A549 (cell line): Measurements from ENCODE around the gene UBXN2A. TPM values are rescaled to one million over a fixed set of nuclear protein-coding genes. Genes with fewer than 3 reads are reported as not detected.

Source experiments
- ATAC-seq, 2 experiments: fragments of 200-7000 bp in 1 of 2; fragments of >200 bp in 1 of 2; cut with Nextera tagmentation in 1 of 2; cut with Tn5 transposase in 1 of 2; 3 replicates each; pipeline versions ENCODE4 v1.8.0 to v1.9.1; 2018 to 2020; ENCODE audit warnings: mild to moderate bottlenecking in 1 of 2, moderate library complexity in 1 of 2
- CTCF ChIA-PET: fragments of 300-600 bp; sonication (Branson Sonifier 250); formaldehyde crosslinking; extraction: SDS; loops from one replicate; lab custom pipeline; 2021; ENCODE audit warnings: antibody characterized with exemption, inconsistent platforms; lab: Yijun Ruan, JAX
- POLR2A ChIA-PET: fragments of 350-600 bp; formaldehyde crosslinking; extraction: SDS; loops from one replicate; lab custom pipeline; 2021; ENCODE audit warnings: antibody characterized with exemption, inconsistent platforms; lab: Yijun Ruan, JAX
- DNase-seq, 2 experiments: peaks; one replicate each; pipeline versions ENCODE4 v3.0.0 to v3.0.0-alpha.2; 2011 to 2016; ENCODE audit warnings: low read depth in 1 of 2, low spot score in 1 of 2
- FAIRE-seq: peaks from 2 replicates; lab custom pipeline; 2011; peaks lifted over from hg19 to GRCh38; lab: Jason Lieb, UNC
- H3K27ac ChIP-seq, 2 experiments: fragments of >200 bp; sonication (Bioruptor Twin); formaldehyde crosslinking; 3 replicates each; pipeline ENCODE4 v1.5.1; 2016 to 2017
- H3K4me1 ChIP-seq: fragments of >200 bp; sonication (Bioruptor Twin); formaldehyde crosslinking; 3 replicates; pipeline ENCODE4 v1.6.1; 2016
- H3K4me2 ChIP-seq: fragments of >200 bp; sonication (Bioruptor Twin); formaldehyde crosslinking; 3 replicates; pipeline ENCODE4 v1.6.1; 2016
- H3K4me3 ChIP-seq: fragments of >200 bp; sonication (Bioruptor Twin); formaldehyde crosslinking; 3 replicates; pipeline ENCODE4 v1.5.1; 2016
- H3K9me3 ChIP-seq: fragments of >200 bp; sonication (Bioruptor Twin); formaldehyde crosslinking; 3 replicates; pipeline ENCODE4 v1.6.1; 2016
- BCL3 ChIP-seq: fragments of >200 bp; sonication (Bioruptor Twin); formaldehyde crosslinking; IDR thresholded peaks from 3 replicates; pipeline ENCODE4 v1.6.1; 2016
- BHLHE40 ChIP-seq: IDR thresholded peaks from 2 replicates; pipeline ENCODE4 v1.6.1; 2012; ENCODE audit warnings: low read depth, low read length, inconsistent platforms
- EHF ChIP-seq: fragments of 250-450 bp; sonication (Bioruptor Pico); IDR thresholded peaks from 2 replicates; pipeline ENCODE4 v1.5.0; 2020; ENCODE audit warnings: mild to moderate bottlenecking
- ESRRA ChIP-seq: fragments of 150-350 bp; IDR thresholded peaks from 2 replicates; pipeline ENCODE4 v1.6.1; 2014; ENCODE audit warnings: mild to moderate bottlenecking, low read length, borderline replicate concordance
- FOSB ChIP-seq: fragments of 250-450 bp; sonication (Bioruptor Pico); IDR thresholded peaks from 2 replicates; pipeline ENCODE4 v1.5.0; 2020; ENCODE audit warnings: mild to moderate bottlenecking, moderate library complexity
- GATA3 ChIP-seq: IDR thresholded peaks from 2 replicates; pipeline ENCODE4 v1.6.1; 2012; ENCODE audit warnings: borderline replicate concordance
- HDAC2 ChIP-seq: fragments of 200-600 bp; sonication (generic); IDR thresholded peaks from 2 replicates; pipeline ENCODE4 v1.6.1; 2016
- HES2 ChIP-seq: fragments of >200 bp; sonication (Bioruptor Twin); formaldehyde crosslinking; IDR thresholded peaks from 2 replicates; pipeline ENCODE4 v1.6.1; 2016
- HMGXB4 ChIP-seq: fragments of 250-450 bp; sonication (Bioruptor Pico); IDR thresholded peaks from 2 replicates; pipeline ENCODE4 v1.5.0; 2021; ENCODE audit warnings: mild to moderate bottlenecking, moderate library complexity, borderline replicate concordance
- HOXA7 ChIP-seq: fragments of 250-450 bp; sonication (Bioruptor Pico); IDR thresholded peaks from 2 replicates; pipeline ENCODE4 v1.5.0; 2020; ENCODE audit warnings: mild to moderate bottlenecking, moderate library complexity
- HOXB5 ChIP-seq: fragments of 250-450 bp; sonication (Bioruptor Pico); IDR thresholded peaks from 2 replicates; pipeline ENCODE4 v1.5.0; 2020; ENCODE audit warnings: mild to moderate bottlenecking, moderate library complexity
- KDM1A ChIP-seq: fragments of 200-600 bp; sonication (generic); IDR thresholded peaks from 2 replicates; pipeline ENCODE4 v1.6.1; 2016; ENCODE audit warnings: low read depth, mild to moderate bottlenecking
- KDM5A ChIP-seq: fragments of 200-600 bp; sonication (generic); IDR thresholded peaks from 2 replicates; pipeline ENCODE4 v1.6.1; 2016; ENCODE audit warnings: antibody characterized with exemption, mild to moderate bottlenecking
- MAFK ChIP-seq: fragments of 450-650 bp; IDR thresholded peaks from 2 replicates; pipeline ENCODE4 v1.6.1; 2014; ENCODE audit not compliant: partially characterized antibody
- MAX ChIP-seq: IDR thresholded peaks from 2 replicates; pipeline ENCODE4 v1.6.1; 2012
- MYC ChIP-seq: IDR thresholded peaks from 2 replicates; pipeline ENCODE4 v1.6.1; 2012; ENCODE audit warnings: mild to moderate bottlenecking, inconsistent platforms, low read length, improper control_type of control experiment, borderline replicate concordance
- NFE2L2 ChIP-seq: fragments of 150-350 bp; conservative IDR thresholded peaks from 2 replicates; pipeline ENCODE4 v1.6.1; 2014; ENCODE audit warnings: low read length
- POLR2A ChIP-seq: IDR thresholded peaks from 2 replicates; pipeline ENCODE4 v1.6.1; 2012; ENCODE audit warnings: mild to moderate bottlenecking, low read length
- POLR2AphosphoS2 ChIP-seq: conservative IDR thresholded peaks from 2 replicates; pipeline ENCODE4 v1.6.1; 2012; ENCODE audit warnings: low read length, improper control_type of control experiment, inconsistent platforms
- RAD21 ChIP-seq, 2 experiments: fragments of >200 bp in 1 of 2; sonication (Bioruptor Twin) in 1 of 2; formaldehyde crosslinking in 1 of 2; IDR thresholded peaks in 1 of 2; conservative IDR thresholded peaks in 1 of 2; 2 replicates in 1 of 2; 3 replicates in 1 of 2; pipeline ENCODE4 v1.6.1; 2012 to 2018; ENCODE audit warnings: inconsistent platforms in 1 of 2
- REST ChIP-seq: fragments of 200-600 bp; sonication (generic); IDR thresholded peaks from 2 replicates; pipeline ENCODE4 v1.6.1; 2016; ENCODE audit warnings: antibody characterized with exemption, mild to moderate bottlenecking, moderate library complexity
- RNF2 ChIP-seq: fragments of 200-600 bp; sonication (generic); IDR thresholded peaks from 2 replicates; pipeline ENCODE4 v1.6.1; 2016; ENCODE audit warnings: low read depth, mild to moderate bottlenecking, antibody characterized with exemption, moderate library complexity, borderline replicate concordance
- SMC3 ChIP-seq: fragments of >200 bp; sonication (Bioruptor Twin); formaldehyde crosslinking; IDR thresholded peaks from 3 replicates; pipeline ENCODE4 v1.6.1; 2018; ENCODE audit warnings: inconsistent platforms
- TP53 ChIP-seq: fragments of 250-450 bp; sonication (Bioruptor Pico); IDR thresholded peaks from 2 replicates; pipeline ENCODE4 v1.5.0; 2021; ENCODE audit warnings: mild to moderate bottlenecking, moderate library complexity
- USF2 ChIP-seq: fragments of 450-650 bp; IDR thresholded peaks from 2 replicates; pipeline ENCODE4 v1.6.1; 2014; ENCODE audit warnings: antibody characterized with exemption
- ZC3H11A ChIP-seq: fragments of 450-650 bp; IDR thresholded peaks from 2 replicates; pipeline ENCODE4 v1.6.1; 2014; ENCODE audit warnings: antibody characterized with exemption, mild to moderate bottlenecking
- ZNF302 ChIP-seq: fragments of 250-450 bp; sonication (Bioruptor Pico); IDR thresholded peaks from 2 replicates; pipeline ENCODE4 v1.9.0; 2021; ENCODE audit warnings: inconsistent platforms, mild to moderate bottlenecking, moderate library complexity
- ZSCAN20 ChIP-seq: fragments of 250-450 bp; sonication (Bioruptor Pico); IDR thresholded peaks from 2 replicates; pipeline ENCODE4 v1.8.0; 2022; ENCODE audit warnings: mild to moderate bottlenecking, moderate library complexity
- WGBS: methylation state at CpG from one replicate; pipeline ENCODE4 v1.1.6; 2017; ENCODE audit errors: missing lambda C conversion rate; 5-methylcytosine and 5-hydroxymethylcytosine counted together
- polyA plus RNA-seq, 4 experiments: library from polyadenylated mRNA; depleted of rRNA in 3 of 4; stranded (reverse); fragments of >200 nt; fragmentation: RNase III in 1 of 4; extraction: RNeasy Plus Mini Kit Qiagen cat#74134 plus additional on column Dnase treatment in 1 of 4; gene quantifications; 2 replicates in 3 of 4; 3 replicates in 1 of 4; pipeline ENCODE4 v1.2.3, GENCODE V29; 2011 to 2017

Gene UBXN2A
- polyA plus RNA-seq, 2 of the 4 experiments (the other 2 are of a cell fraction): 13.7 to 25.4 TPM

GRCh38 chr2:24047703-24048033 lies 107.4 kb downstream of the UBXN2A start:
- FAIRE-seq (no peak), ATAC-seq (peak; percentile 5 to 18; a peak in 5 of 6 replicates), DNase-seq (no peak)
- POLR2A ChIA-PET: interaction anchor here (0.6 to 1.8 kb wide), 13 partner anchors 11 to 121 kb away, joined by 3 to 27 read pairs (median 5); partner anchors contain the start of genes ATAD2B, SF3B6, TP53I3 and UBXN2A
- Histone ChIP-seq H3K4me3 (no peak overlapping the region), H3K9me3 (no peaks in the 10 kb centered on the region), H3K4me1 (peaks cover 24% of the 10 kb centered on the region), H3K4me2 (peak overlapping the region; percentile 63), H3K27ac (peak overlapping the region; percentile 44 to 71; a peak in 5 of 6 replicates)
- CTCF ChIA-PET: interaction anchor here (0.9 to 1.8 kb wide), 6 partner anchors 8 to 121 kb away, joined by 3 to 7 read pairs (median 5); partner anchors contain the start of genes ATAD2B and TP53I3
- TF ChIP-seq ZC3H11A (no peak), TP53 (no peak), KDM1A (no peak), FOSB (CRISPR knock-in tag) (no peak), USF2 (no peak), HMGXB4 (CRISPR knock-in tag) (no peak), RAD21 (conservative IDR thresholded peaks at IDR 0.05 in 1 of 2, IDR thresholded peaks at IDR 0.05 in 1 of 2) (no peak), KDM5A (no peak), HDAC2 (no peak), HOXA7 (CRISPR knock-in tag) (no peak), REST (no peak), HOXB5 (CRISPR knock-in tag) (no peak), EHF (CRISPR knock-in tag) (no peak), MAX (no peak), RNF2 (no peak), ESRRA (no peak), SMC3 (no peak), HES2 (no peak)
- 57% methylated on average over 8 of the region's 8 CpGs for WGBS

GRCh38 chr2:24048769-24049484 lies 108.7 kb downstream of the UBXN2A start:
- POLR2A ChIA-PET: interaction anchor here (1.0 to 2.8 kb wide), 3 partner anchors 27 to 122 kb away, joined by 5 to 8 read pairs (median 7); partner anchors contain the start of genes ATAD2B, SF3B6 and TP53I3
- H3K9me3 ChIP-seq: no peaks in the 10 kb centered on the region
- peaks cover 24% of the 10 kb centered on the region for H3K4me1 ChIP-seq
- peak overlapping the region; percentile 89 for H3K4me2 ChIP-seq
- ATAC-seq (no peak), FAIRE-seq (no peak), DNase-seq (no peak)
- H3K4me3 ChIP-seq: peak overlapping the region; percentile 76
- CTCF ChIA-PET: interaction anchor here (0.6 to 5.2 kb wide), 7 partner anchors 11 to 278 kb away, joined by 3 to 30 read pairs (median 4); partner anchors contain the start of gene ATAD2B
- 24% methylated on average over 23 of the region's 23 CpGs for WGBS
- peak overlapping the region; percentile 78 to 86 for H3K27ac ChIP-seq
- no peak for TF ChIP-seq MYC
- TF ChIP-seq ZSCAN20 (CRISPR knock-in tag): no peak
- no peak for TF ChIP-seq EHF (CRISPR knock-in tag)
- no peak for TF ChIP-seq POLR2A
- TF ChIP-seq ZC3H11A: no peak
- TF ChIP-seq MAX: no peak
- TF ChIP-seq BCL3: no peak
- no peak for TF ChIP-seq RNF2
- TF ChIP-seq NFE2L2: no peak
- TF ChIP-seq ZNF302: no peak
- no peak for TF ChIP-seq TP53
- no peak for TF ChIP-seq GATA3
- no peak for TF ChIP-seq BHLHE40
- TF ChIP-seq MAFK: no peak
- TF ChIP-seq HES2: no peak
- no peak for TF ChIP-seq POLR2AphosphoS2
